H1 (cell line): ENCODE measurements around the gene ZNF692. TPM values are rescaled to one million over a fixed set of nuclear protein-coding genes. Genes with fewer than 3 reads are reported as not detected.

Experiments
- CBX5 ChIP-seq: fragments of 300-800, 300-1000 bp; sonication (generic); IDR thresholded peaks from 2 replicates; pipeline ENCODE4 v1.7.1; 2016; ENCODE audit warnings: antibody characterized with exemption, low read length, low read depth
- TAF7 ChIP-seq: optimal IDR thresholded peaks from 2 replicates; pipeline ENCODE3; 2011; ENCODE audit warnings: low read depth, mild to moderate bottlenecking, inconsistent platforms, low read length, moderate library complexity, borderline replicate concordance
- polyA plus RNA-seq, 7 experiments: library from polyadenylated mRNA; depleted of rRNA in 3 of 7; stranded (reverse) in 5 of 7; unstranded in 2 of 7; fragments of >200 nt in 5 of 7; fragments of 200-250 nt in 2 of 7; gene quantifications; 1 replicate in 5 of 7; 2 replicates in 1 of 7; 4 replicates in 1 of 7; pipeline versions ENCODE4 v1.2.1 to v1.2.3, GENCODE V29; 2011 to 2013; ENCODE audit warnings: missing spikeins in 2 of 7, mixed read lengths in 2 of 7
- total RNA-seq: library from RNA; stranded (reverse); fragmentation: NEBNext Ultra II Directional; extraction: Animal tissue kit (Norgen Biotek cat#: 25700); gene quantifications from 2 replicates; pipeline ENCODE4 v1.2.1, GENCODE V29; 2021
- TF ChIP-seq, protein P1 (sequence below): IDR thresholded peaks from 2 replicates; pipeline ENCODE4 v1.6.1; 2012; ENCODE audit warnings: inconsistent platforms
- TF ChIP-seq, protein P2 (sequence below): IDR thresholded peaks from 2 replicates; pipeline ENCODE4 v1.6.1; 2011; ENCODE audit warnings: low read length, improper control_type of control experiment

Gene ZNF692
- total and polyA plus RNA-seq, 2 of the 8 experiments (the other 6 are each of a cell fraction or from before 2014, with no cell fraction given): 38.4 to 52.3 TPM

DNA sequence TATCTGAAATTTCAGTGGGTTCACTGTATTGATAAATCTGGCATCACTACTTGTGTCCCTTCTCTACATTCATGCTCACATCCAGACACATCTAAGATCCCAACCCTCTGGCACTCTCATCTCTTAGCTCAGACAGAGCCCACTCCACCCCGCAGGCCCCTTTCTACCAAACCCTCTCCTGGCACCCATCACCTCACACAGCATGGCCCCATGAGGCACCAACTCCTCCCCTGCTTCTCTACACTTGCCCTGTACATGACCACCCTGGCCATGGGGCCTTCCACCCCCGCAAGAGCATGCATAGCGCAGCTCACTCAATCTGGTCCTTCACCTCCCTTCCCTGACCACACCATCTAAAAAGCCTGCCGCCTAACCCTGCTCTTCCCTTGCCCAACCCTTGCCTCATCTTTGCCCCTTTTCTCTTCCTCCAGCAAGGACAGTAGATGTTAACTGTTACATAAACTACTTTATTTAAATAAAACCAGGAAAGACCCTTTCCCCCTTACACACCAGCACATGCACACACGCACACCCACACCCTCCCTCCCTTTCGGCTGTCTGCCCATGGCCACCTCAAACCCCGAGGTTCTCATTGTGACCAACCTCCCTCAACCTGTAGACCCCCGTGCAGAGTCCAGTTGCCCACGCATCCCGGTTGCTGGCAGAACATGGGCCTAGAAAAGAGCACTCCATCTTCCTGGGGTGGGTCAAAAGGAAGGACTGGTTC is 48.7 kb downstream of the ZNF692 start (continued):
- TF ChIP-seq, protein P1, sequence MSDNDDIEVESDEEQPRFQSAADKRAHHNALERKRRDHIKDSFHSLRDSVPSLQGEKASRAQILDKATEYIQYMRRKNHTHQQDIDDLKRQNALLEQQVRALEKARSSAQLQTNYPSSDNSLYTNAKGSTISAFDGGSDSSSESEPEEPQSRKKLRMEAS: no peak
- TF ChIP-seq TAF7 (no peak), CBX5 (no peak)
- TF ChIP-seq, protein P2, sequence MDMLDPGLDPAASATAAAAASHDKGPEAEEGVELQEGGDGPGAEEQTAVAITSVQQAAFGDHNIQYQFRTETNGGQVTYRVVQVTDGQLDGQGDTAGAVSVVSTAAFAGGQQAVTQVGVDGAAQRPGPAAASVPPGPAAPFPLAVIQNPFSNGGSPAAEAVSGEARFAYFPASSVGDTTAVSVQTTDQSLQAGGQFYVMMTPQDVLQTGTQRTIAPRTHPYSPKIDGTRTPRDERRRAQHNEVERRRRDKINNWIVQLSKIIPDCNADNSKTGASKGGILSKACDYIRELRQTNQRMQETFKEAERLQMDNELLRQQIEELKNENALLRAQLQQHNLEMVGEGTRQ: no peak
- TF ChIP-seq, all 59 proteins: peak for 0
